Gastrocnemius medialis (tissue), 4 donors: ENCODE measurements around the gene CERS5. TPM values are rescaled to one million over a fixed set of nuclear protein-coding genes. Genes with fewer than 3 reads are reported as not detected.

ENCODE experiments used
- ATAC-seq, 2 donors: fragments of 150-250 bp; one replicate each; pipeline ENCODE4 v1.9.1; 2016
- DNase-seq, 2 donors: peaks; one replicate each; pipeline ENCODE4 v3.0.0-alpha.2; 2019
- H3K27ac ChIP-seq, 4 donors: fragments of 200-600 bp; sonication (generic); 1 replicate in 1 of 4; 2 replicates in 3 of 4; pipeline ENCODE4 v1.5.1; 2016 to 2018; ENCODE audit warnings: mild to moderate bottlenecking in 2 of 4, moderate library complexity in 1 of 4
- H3K27me3 ChIP-seq, 3 donors: fragments of 200-600 bp; sonication (generic) in 2 of 3; 1 replicate in 1 of 3; 2 replicates in 2 of 3; pipeline versions ENCODE4 v1.5.1 to v1.6.0; 2016 to 2019; ENCODE audit warnings: mild to moderate bottlenecking in 1 of 3, moderate library complexity in 1 of 3
- H3K36me3 ChIP-seq, 2 donors: fragments of 200-600 bp; sonication (generic) in 1 of 2; one replicate each; pipeline ENCODE4 v1.5.1; 2017 to 2018
- H3K4me1 ChIP-seq, 2 donors: fragments of 200-600 bp; sonication (generic) in 1 of 2; one replicate each; pipeline ENCODE4 v1.5.1; 2016 to 2017; ENCODE audit warnings: mild to moderate bottlenecking in 2 of 2
- H3K4me3 ChIP-seq, 4 donors: fragments of 200-600 bp; sonication (generic) in 3 of 4; 1 replicate in 1 of 4; 2 replicates in 3 of 4; pipeline ENCODE4 v1.5.1; 2016 to 2019; ENCODE audit warnings: mild to moderate bottlenecking in 2 of 4
- H3K9me3 ChIP-seq, 3 donors: fragments of 200-600 bp; sonication (generic) in 2 of 3; 1 replicate in 1 of 3; 2 replicates in 2 of 3; pipeline ENCODE4 v1.5.1; 2016 to 2019
- POLR2A ChIP-seq, 2 donors: fragments of 450-650 bp; IDR thresholded peaks; one replicate each; pipeline ENCODE4 v1.6.1; 2017; ENCODE audit warnings: antibody characterized with exemption in 2 of 2, mild to moderate bottlenecking in 2 of 2, moderate library complexity in 2 of 2
- in situ Hi-C, 4 donors: fragments of 200-750 bp; cut with MboI; loops; one replicate each; pipeline versions ENCODE4 v1.15.0 to v1.8.0; 2017; ENCODE audit warnings: low sequenced_read_pairs in 4 of 4
- intact Hi-C: fragments of 100-400 bp; cut with DNase I; formaldehyde crosslinking; loops from one replicate; pipeline ENCODE4 v1.15.1; 2023; ENCODE audit warnings: low total_unique reads
- total RNA-seq, 4 donors: library from RNA; depleted of rRNA; stranded (reverse); fragments of >200 nt; gene quantifications; one replicate each; pipeline versions ENCODE4 v1.1.0 to v1.2.3, GENCODE V29; 2016
- TF ChIP-seq, protein P1 (sequence below), 5 experiments: fragments of 450-650 bp in 3 of 5; fragments of 200-600 bp in 2 of 5; sonication (generic) in 2 of 5; IDR thresholded peaks in 4 of 5; conservative IDR thresholded peaks in 1 of 5; 1 replicate in 4 of 5; 2 replicates in 1 of 5; pipeline ENCODE4 v1.5.1; 2016 to 2019; ENCODE audit warnings: antibody characterized with exemption in 5 of 5, mild to moderate bottlenecking in 3 of 5, moderate library complexity in 3 of 5

CERS5 gene
- total RNA-seq, 4 donors from 2014 or later: 5.4 to 9.2 (median 7.3) TPM

DNA sequence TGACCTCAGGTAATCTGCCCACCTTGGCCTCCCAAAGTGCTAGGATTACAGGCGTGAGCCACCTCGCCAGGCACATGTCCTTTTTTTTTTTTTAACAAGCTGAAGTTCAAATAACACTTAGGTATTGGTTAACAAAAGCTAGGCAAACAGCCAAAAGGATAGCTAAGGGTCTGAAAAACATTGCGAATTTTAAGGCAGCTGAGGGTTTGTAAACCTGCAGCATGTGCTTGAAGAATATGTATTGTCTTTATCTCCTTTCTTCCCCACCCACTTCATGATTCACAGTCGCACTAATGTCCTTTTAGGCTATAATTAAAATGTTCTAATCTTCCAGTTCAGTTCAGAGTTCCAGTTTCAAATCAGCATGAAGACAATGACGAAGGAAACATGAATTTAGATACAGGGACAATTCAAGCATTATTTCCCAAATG is 30.1 kb upstream of the CERS5 start:
- peaks cover 12 to 35% of the 10 kb centered on the region in 2 donors for H3K4me1 ChIP-seq
- intact Hi-C loops: no loop called here
- ATAC-seq (no peak), DNase-seq (no peak)
- in situ Hi-C loops: no loop called here
- H3K27me3 ChIP-seq: no peaks in the 10 kb centered on the region
- H3K9me3 ChIP-seq: no peaks in the 10 kb centered on the region
- H3K27ac ChIP-seq: peak overlapping the region in 3 of 4 donors; percentile 2 to 37 (median 37)
- peaks cover 0 to 9% of the 10 kb centered on the region in 2 donors for H3K36me3 ChIP-seq
- TF ChIP-seq, protein P1, sequence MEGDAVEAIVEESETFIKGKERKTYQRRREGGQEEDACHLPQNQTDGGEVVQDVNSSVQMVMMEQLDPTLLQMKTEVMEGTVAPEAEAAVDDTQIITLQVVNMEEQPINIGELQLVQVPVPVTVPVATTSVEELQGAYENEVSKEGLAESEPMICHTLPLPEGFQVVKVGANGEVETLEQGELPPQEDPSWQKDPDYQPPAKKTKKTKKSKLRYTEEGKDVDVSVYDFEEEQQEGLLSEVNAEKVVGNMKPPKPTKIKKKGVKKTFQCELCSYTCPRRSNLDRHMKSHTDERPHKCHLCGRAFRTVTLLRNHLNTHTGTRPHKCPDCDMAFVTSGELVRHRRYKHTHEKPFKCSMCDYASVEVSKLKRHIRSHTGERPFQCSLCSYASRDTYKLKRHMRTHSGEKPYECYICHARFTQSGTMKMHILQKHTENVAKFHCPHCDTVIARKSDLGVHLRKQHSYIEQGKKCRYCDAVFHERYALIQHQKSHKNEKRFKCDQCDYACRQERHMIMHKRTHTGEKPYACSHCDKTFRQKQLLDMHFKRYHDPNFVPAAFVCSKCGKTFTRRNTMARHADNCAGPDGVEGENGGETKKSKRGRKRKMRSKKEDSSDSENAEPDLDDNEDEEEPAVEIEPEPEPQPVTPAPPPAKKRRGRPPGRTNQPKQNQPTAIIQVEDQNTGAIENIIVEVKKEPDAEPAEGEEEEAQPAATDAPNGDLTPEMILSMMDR (IDR thresholded peaks at IDR 0.05 in 4 of 5, conservative IDR thresholded peaks at IDR 0.05 in 1 of 5): no peak
- TF ChIP-seq POLR2A (IDR thresholded peaks at IDR 0.05): no peak
- H3K4me3 ChIP-seq: no peak overlapping the region

DNA sequence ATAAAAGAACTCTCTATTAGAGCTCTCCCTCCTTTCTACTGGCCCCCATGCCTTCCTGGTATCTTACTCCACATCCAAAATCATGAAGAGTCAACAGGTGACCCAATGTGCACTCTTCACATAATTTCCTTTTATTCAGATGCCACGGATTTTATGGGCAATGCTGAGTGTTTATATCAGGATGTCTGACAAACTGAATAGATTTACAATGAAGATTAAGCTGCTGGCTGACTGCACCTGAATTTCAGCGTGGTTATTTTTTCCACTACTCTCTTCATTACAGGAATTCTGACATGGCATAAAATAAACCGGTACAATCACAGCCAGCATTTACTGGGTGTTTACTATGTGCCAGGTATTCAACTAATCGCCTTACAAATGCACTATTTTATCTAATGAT is 29.4 kb upstream of the CERS5 start:
- in situ Hi-C loops: no loop called here
- DNase-seq: no peak
- intact Hi-C loops: no loop called here
- peaks cover 12 to 35% of the 10 kb centered on the region in 2 donors for H3K4me1 ChIP-seq
- H3K4me3 ChIP-seq: no peak overlapping the region
- no peak for ATAC-seq
- peak overlapping the region; percentile 6 to 38 (median 37) for H3K27ac ChIP-seq
- no peaks in the 10 kb centered on the region for H3K27me3 ChIP-seq
- no peaks in the 10 kb centered on the region for H3K9me3 ChIP-seq
- peaks cover 0 to 5% of the 10 kb centered on the region in 2 donors for H3K36me3 ChIP-seq
- TF ChIP-seq, protein P1 (IDR thresholded peaks at IDR 0.05 in 4 of 5, conservative IDR thresholded peaks at IDR 0.05 in 1 of 5): no peak
- TF ChIP-seq POLR2A (IDR thresholded peaks at IDR 0.05): no peak

DNA sequence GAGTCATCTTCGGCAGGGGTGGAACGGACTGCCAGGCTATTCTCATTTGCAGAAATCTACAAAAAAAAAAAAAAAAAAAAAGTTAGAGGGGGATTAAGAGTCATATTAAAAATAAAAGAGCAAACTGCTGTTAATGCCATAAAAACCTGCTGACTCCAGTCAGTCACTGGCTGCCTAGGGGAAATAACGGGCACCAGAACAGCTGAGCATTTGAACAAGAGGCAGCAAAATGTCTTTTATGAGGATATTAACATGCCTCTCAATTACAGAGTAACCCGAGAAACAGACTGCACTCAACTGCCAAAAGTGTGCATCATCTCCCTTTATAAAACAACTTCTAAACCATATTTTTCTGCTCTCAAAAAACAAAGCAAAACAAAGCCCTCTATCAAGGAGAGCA is 28.7 kb upstream of the CERS5 start:
- Histone ChIP-seq H3K27me3 (no peaks in the 10 kb centered on the region), H3K9me3 (no peaks in the 10 kb centered on the region), H3K4me3 (no peak overlapping the region), H3K27ac (peak overlapping the region; percentile 6 to 38 (median 37)), H3K36me3 (peaks cover 0 to 5% of the 10 kb centered on the region in 2 donors), H3K4me1 (peaks cover 12 to 34% of the 10 kb centered on the region in 2 donors)
- in situ Hi-C loops: no loop called here
- intact Hi-C loops: no loop called here
- no peak for TF ChIP-seq POLR2A (IDR thresholded peaks at IDR 0.05)
- TF ChIP-seq, protein P1 (IDR thresholded peaks at IDR 0.05 in 4 of 5, conservative IDR thresholded peaks at IDR 0.05 in 1 of 5): no peak
- peak in 1 of 2 donors; percentile 16 for DNase-seq
- ATAC-seq: peak; percentile 83 to 85

DNA sequence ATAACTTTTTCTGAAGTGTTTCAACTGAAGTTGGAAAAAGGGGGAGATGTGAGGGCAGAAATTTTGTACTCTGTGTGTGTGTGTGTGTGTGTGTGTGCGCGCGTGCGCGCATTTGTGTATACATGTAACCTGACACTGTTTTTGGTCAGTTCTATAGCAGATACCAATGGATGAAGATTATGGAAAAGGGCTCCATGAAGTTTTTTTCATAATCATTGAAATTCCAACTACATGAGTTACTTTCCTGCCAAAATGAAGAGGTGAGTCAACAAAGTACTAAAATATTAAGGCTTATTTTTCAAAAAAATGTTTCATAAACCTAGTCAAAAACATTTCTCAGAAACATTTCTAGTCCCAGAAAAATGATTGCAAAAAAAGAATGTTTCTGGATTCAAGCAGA is 25.7 kb upstream of the CERS5 start:
- no peaks in the 10 kb centered on the region for H3K9me3 ChIP-seq
- peaks cover 12 to 34% of the 10 kb centered on the region in 2 donors for H3K4me1 ChIP-seq
- peaks cover 0 to 5% of the 10 kb centered on the region in 2 donors for H3K36me3 ChIP-seq
- no peak for TF ChIP-seq POLR2A (IDR thresholded peaks at IDR 0.05)
- TF ChIP-seq, protein P1 (IDR thresholded peaks at IDR 0.05 in 4 of 5, conservative IDR thresholded peaks at IDR 0.05 in 1 of 5): no peak
- DNase-seq: no peak
- intact Hi-C loops: no loop called here
- no peak overlapping the region for H3K4me3 ChIP-seq
- H3K27me3 ChIP-seq: no peaks in the 10 kb centered on the region
- ATAC-seq: no peak
- no peak overlapping the region for H3K27ac ChIP-seq
- in situ Hi-C loops: no loop called here

DNA sequence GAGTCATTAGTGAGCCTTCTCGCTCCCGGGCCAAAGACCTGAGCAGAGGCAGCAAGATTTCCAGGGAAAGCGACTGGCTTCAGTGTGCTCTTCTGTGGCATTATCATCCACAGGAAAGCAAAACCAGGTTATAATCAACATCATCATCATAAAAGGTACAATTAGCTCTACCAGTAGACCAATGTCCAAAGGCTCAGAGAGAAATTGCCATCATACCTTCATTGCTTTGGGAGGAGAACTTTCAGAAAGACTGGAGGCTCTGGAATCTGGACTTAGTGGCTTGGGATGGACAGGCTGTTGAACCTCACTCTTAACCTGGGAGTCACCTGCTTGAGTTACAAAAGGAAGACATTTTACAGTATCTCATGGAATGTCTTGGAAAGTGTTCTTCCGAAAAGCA is 25.1 kb upstream of the CERS5 start:
- in situ Hi-C loops: no loop called here
- no peak for DNase-seq
- intact Hi-C loops: no loop called here
- Histone ChIP-seq H3K36me3 (peaks cover 0 to 5% of the 10 kb centered on the region in 2 donors), H3K4me1 (peaks cover 12 to 33% of the 10 kb centered on the region in 2 donors), H3K4me3 (no peak overlapping the region), H3K9me3 (no peaks in the 10 kb centered on the region), H3K27me3 (no peaks in the 10 kb centered on the region), H3K27ac (no peak overlapping the region)
- no peak for ATAC-seq
- TF ChIP-seq, protein P1 (IDR thresholded peaks at IDR 0.05 in 4 of 5, conservative IDR thresholded peaks at IDR 0.05 in 1 of 5): no peak
